AML-193 (cell line): ENCODE data around the gene ITGB4.

Experiments
- DNase-seq, 2 experiments: peaks; one replicate each; lab custom pipeline; 2025; lab: John Stamatoyannopoulos, UW

ITGB4 gene

GRCh38 chr17:75791254-75791653 lies 70.0 kb downstream of the ITGB4 start:
- no peak for DNase-seq

- DNase-seq = no peak
Measured at GRCh38 chr17:75793460-75793859, 72.2 kb downstream of the ITGB4 start.

GRCh38 chr17:75795820-75796607 lies 74.8 kb downstream of the ITGB4 start:
- DNase-seq = no peak

GRCh38 chr17:75799402-75799801 lies 78.1 kb downstream of the ITGB4 start:
- no peak for DNase-seq

- DNase-seq = no peak
Measured at GRCh38 chr17:75803883-75804282, 82.6 kb downstream of the ITGB4 start.

- DNase-seq = no peak
Measured at GRCh38 chr17:75806822-75807500, 85.7 kb downstream of the ITGB4 start.
